ENCODE data around the gene C2CD4D. TPM values are rescaled to one million over a fixed set of nuclear protein-coding genes. Genes with fewer than 3 reads are reported as not detected.

Gene C2CD4D
- total RNA-seq, 1 experiment from 2014 or later, result 0.79 TPM

GRCh38 chr1:151843398-151843797 is 3.8 kb upstream of the C2CD4D start:
- Histone ChIP-seq H3K4me2 (ENCODE audit: insufficient read depth, insufficient read length, low read length) (no peak overlapping the region), H3K79me2 (ENCODE audit: insufficient read depth, low read length) (no peaks in the 10 kb centered on the region), H3K9ac (ENCODE audit: extremely low read depth, insufficient read length, low read length) (no peak overlapping the region), H3K23ac (ENCODE audit: insufficient read length, low read depth, low read length) (no peak overlapping the region), H4K5ac (ENCODE audit: insufficient read length, low read depth, low read length) (no peak overlapping the region), H3K4ac (ENCODE audit: low read depth, low read length) (no peak overlapping the region), H4K8ac (replicated peaks; ENCODE audit: insufficient read length, low read depth, low read length) (no peak overlapping the region), H3K14ac (ENCODE audit: insufficient read depth, low read length) (no peak overlapping the region), H3K4me1 (ENCODE audit: insufficient read depth, low read length) (peaks cover 5% of the 10 kb centered on the region; the same call in 1 of the 2 replicates), H3K23me2 (ENCODE audit: insufficient read length, low read depth, low read length, poor library complexity, severe bottlenecking) (peaks cover 21% of the 10 kb centered on the region), H2BK20ac (ENCODE audit: low read depth, low read length, poor library complexity, severe bottlenecking) (no peak overlapping the region), H3T11ph (ENCODE audit: low read length) (no peak overlapping the region), H3K56ac (ENCODE audit: insufficient read length, low read depth, low read length) (no peak overlapping the region), H3K9me3 (ENCODE audit: control insufficient read depth, low read depth, low read length) (no peaks in the 10 kb centered on the region), H3K27ac (ENCODE audit: insufficient read length, low read depth, low read length) (no peak overlapping the region), H2BK120ac (ENCODE audit: low read depth, low read length, poor library complexity, severe bottlenecking) (no peak overlapping the region), H4K20me1 (ENCODE audit: control insufficient read depth, insufficient read depth, insufficient read length) (no peaks in the 10 kb centered on the region), H3K79me1 (ENCODE audit: insufficient read depth, low read depth, low read length, poor library complexity, severe bottlenecking) (no peaks in the 10 kb centered on the region), H2BK12ac (ENCODE audit: insufficient read length, low read depth, low read length) (no peak overlapping the region), H3K18ac (ENCODE audit: insufficient read length, low read depth, low read length) (no peak overlapping the region), H2AFZ (ENCODE audit: low read length) (no peak overlapping the region), H2AK5ac (ENCODE audit: insufficient read length, low read length) (no peak overlapping the region), H3K27me3 (ENCODE audit: insufficient read depth, low read length) (0 out of 2 replicates have a peak, but pooled peaks cover 2% of the 10 kb centered on the region), H2BK5ac (ENCODE audit: insufficient read length, low read length) (no peak overlapping the region), H4K91ac (ENCODE audit: insufficient read length, low read depth, low read length) (no peak overlapping the region), H2BK15ac (ENCODE audit: low read depth, low read length) (no peak overlapping the region)
- Mint-ChIP-seq H3K4me3 (no peak overlapping the region), H3K27me3 (ENCODE audit: low read depth) (peaks cover 29% of the 10 kb centered on the region), H3K27ac (no peak overlapping the region), H3K4me1 (peaks cover 32 to 37% of the 10 kb centered on the region in 2 experiments), H3K9me3 (no peaks in the 10 kb centered on the region), H3K36me3 (ENCODE audit: insufficient read depth in 1 of 3, low read depth in 3 of 3) (peaks cover 0 to 11% (median 0%) of the 10 kb centered on the region in 3 experiments; a peak in 2 of 7 replicates)
- WGBS (ENCODE audit: extremely low coverage, insufficient read length, low lambda C conversion rate), result no CpG with 5 or more reads among the region's 2 CpGs
- TF ChIP-seq CTCF (conservative IDR thresholded peaks at IDR 0.05), result no peak
- DNase-seq, result no peak

Data from H9 (cell line).